HG03139 (cell line): ENCODE measurements around the gene SLC24A4.

Source experiments
- ATAC-seq: cut with Tn5 transposase; IDR thresholded peaks from one replicate; pipeline ENCODE4 v1.9.1; 2021; ENCODE audit not compliant: unreplicated experiment

Gene SLC24A4

GRCh38 chr14:92433407-92433806 is 110.4 kb downstream of the SLC24A4 start:
- ATAC-seq = no peak

GRCh38 chr14:92435154-92435553 is 112.2 kb downstream of the SLC24A4 start:
- no peak for ATAC-seq

- no peak for ATAC-seq
Measured at GRCh38 chr14:92436115-92436776, 113.3 kb downstream of the SLC24A4 start.

GRCh38 chr14:92437309-92437708 is 114.3 kb downstream of the SLC24A4 start:
- ATAC-seq = no peak

GRCh38 chr14:92437729-92438285 is 114.8 kb downstream of the SLC24A4 start:
- ATAC-seq = no peak

- ATAC-seq = no peak
Measured at GRCh38 chr14:92439537-92440344, 116.8 kb downstream of the SLC24A4 start.

GRCh38 chr14:92440345-92441003 is 117.5 kb downstream of the SLC24A4 start:
- ATAC-seq = no peak

GRCh38 chr14:92441751-92442504 is 119.0 kb downstream of the SLC24A4 start:
- no peak for ATAC-seq

GRCh38 chr14:92443167-92443566 is 120.2 kb downstream of the SLC24A4 start:
- no peak for ATAC-seq

- ATAC-seq = no peak
Measured at GRCh38 chr14:92443741-92444140, 120.8 kb downstream of the SLC24A4 start.

GRCh38 chr14:92446771-92447170 is 123.8 kb downstream of the SLC24A4 start:
- no peak for ATAC-seq

- ATAC-seq = no peak
Measured at GRCh38 chr14:92447416-92448197, 124.6 kb downstream of the SLC24A4 start.

- no peak for ATAC-seq
Measured at GRCh38 chr14:92448786-92449185, 125.8 kb downstream of the SLC24A4 start.

- no peak for ATAC-seq
Measured at GRCh38 chr14:92449404-92450181, 126.6 kb downstream of the SLC24A4 start.

- ATAC-seq = no peak
Measured at GRCh38 chr14:92450351-92451070, 127.5 kb downstream of the SLC24A4 start.

- no peak for ATAC-seq
Measured at GRCh38 chr14:92451245-92451644, 128.3 kb downstream of the SLC24A4 start.

GRCh38 chr14:92451755-92452154 is 128.8 kb downstream of the SLC24A4 start:
- no peak for ATAC-seq

GRCh38 chr14:92452471-92452870 is 129.5 kb downstream of the SLC24A4 start:
- ATAC-seq = no peak

GRCh38 chr14:92453691-92454090 is 130.7 kb downstream of the SLC24A4 start:
- no peak for ATAC-seq
